OCI-M2 (cell line): Measurements from ENCODE around the gene CLDN12.
"Not testable (repeated sequence)": the region's sequence is repeated elsewhere in the genome, so short reads cannot be mapped to it uniquely, and the experiment has no call there.

Experiments used
- DNase-seq: peaks from one replicate; lab custom pipeline; 2025; ENCODE audit not compliant: unreplicated experiment; lab: John Stamatoyannopoulos, UW

CLDN12 gene

GRCh38 chr7:90432752-90433151 is 29.5 kb downstream of the CLDN12 start:
- no peak for DNase-seq

- no peak for DNase-seq
These were observed 30.0 kb downstream of the CLDN12 start for GRCh38 chr7:90433221-90433620.

GRCh38 chr7:90445633-90446032 is 42.4 kb downstream of the CLDN12 start:
- no peak for DNase-seq

- DNase-seq = no peak
These were observed 43.1 kb downstream of the CLDN12 start for GRCh38 chr7:90446137-90446899.

GRCh38 chr7:90453259-90453891 is 50.1 kb downstream of the CLDN12 start:
- no peak for DNase-seq

- DNase-seq = no peak
These were observed 50.7 kb downstream of the CLDN12 start for GRCh38 chr7:90453931-90454330.

- DNase-seq = no peak
These were observed 52.1 kb downstream of the CLDN12 start for GRCh38 chr7:90455163-90456030.

GRCh38 chr7:90458104-90458503 is 54.8 kb downstream of the CLDN12 start:
- DNase-seq = no peak

GRCh38 chr7:90459888-90460287 is 56.6 kb downstream of the CLDN12 start:
- no peak for DNase-seq

- DNase-seq = no peak
These were observed 58.0 kb downstream of the CLDN12 start for GRCh38 chr7:90461219-90461618.

GRCh38 chr7:90463151-90463628 is 59.9 kb downstream of the CLDN12 start:
- not testable (repeated sequence) for DNase-seq
